GM12878 (cell line): ENCODE results near the gene ROR2. TPM values are rescaled to one million over a fixed set of nuclear protein-coding genes. Genes with fewer than 3 reads are reported as not detected.

Experiments
- ATAC-seq: fragments of 200-7000 bp; cut with Tn5 transposase; 3 replicates; pipeline ENCODE4 v1.9.1; 2020; ENCODE audit warnings: mild to moderate bottlenecking, moderate library complexity
- BruUV-seq: library from RNA; stranded (reverse); fragments of 400-500 nt; replicated peaks from 2 replicates; lab custom pipeline; 2021; lab: Mats Ljungman, UMichigan
- CTCF ChIA-PET: fragments of 300-600 bp; sonication (Branson Sonifier 250); formaldehyde crosslinking; extraction: SDS; loops from one replicate; lab custom pipeline; 2021; ENCODE audit warnings: inconsistent platforms; lab: Yijun Ruan, JAX
- POLR2A ChIA-PET: fragments of 350-600 bp; formaldehyde crosslinking; extraction: SDS; loops from one replicate; lab custom pipeline; 2021; ENCODE audit warnings: inconsistent platforms; lab: Charles Lee
- RAD21 ChIA-PET: fragments of 300-600 bp; sonication (Branson Sonifier 250); formaldehyde crosslinking; loops from one replicate; lab custom pipeline; 2023; ENCODE audit warnings: antibody characterized with exemption; ENCODE audit not compliant: unreplicated experiment; lab: Charles Lee
- SMC1A ChIA-PET: fragments of 300-600 bp; sonication (Branson Sonifier 250); formaldehyde crosslinking; loops from one replicate; lab custom pipeline; 2023; ENCODE audit not compliant: unreplicated experiment, uncharacterized antibody; lab: Charles Lee
- DNase-seq: peaks from one replicate; pipeline ENCODE4 v3.0.0-alpha.2; 2011; ENCODE audit warnings: low read depth, low spot score
- FAIRE-seq: peaks from 3 replicates; lab custom pipeline; 2011; peaks lifted over from hg19 to GRCh38; lab: Jason Lieb, UNC
- H2AFZ ChIP-seq: 2 replicates; pipeline ENCODE4 v1.6.0; 2011; ENCODE audit warnings: low read depth, low read length, control low read depth; ENCODE audit not compliant: control insufficient read depth
- H3K27ac ChIP-seq: 2 replicates; pipeline ENCODE4 v1.5.1; 2011; ENCODE audit warnings: control low read depth; ENCODE audit not compliant: control insufficient read depth, insufficient read depth
- H3K27me3 ChIP-seq, 2 experiments: replicated peaks in 1 of 2; 2 replicates each; pipeline versions ENCODE4 v1.6.0 to v1.6.1; 2011; ENCODE audit warnings: low read length in 1 of 2; ENCODE audit not compliant: control insufficient read depth in 2 of 2, insufficient read depth in 2 of 2
- H3K36me3 ChIP-seq, 2 experiments: 2 replicates each; pipeline ENCODE4 v1.5.1; 2011; ENCODE audit warnings: low read length in 1 of 2; ENCODE audit not compliant: control insufficient read depth in 2 of 2, insufficient read depth in 2 of 2
- H3K4me1 ChIP-seq: 2 replicates; pipeline ENCODE4 v1.6.1; 2011; ENCODE audit warnings: mild to moderate bottlenecking, low read length, moderate library complexity, mixed read lengths; ENCODE audit not compliant: control insufficient read depth, insufficient read depth
- H3K4me2 ChIP-seq: 2 replicates; pipeline ENCODE4 v1.6.0; 2011; ENCODE audit warnings: control low read depth; ENCODE audit not compliant: control insufficient read depth, insufficient read depth
- H3K4me3 ChIP-seq: fragments of 200-600 bp; sonication (generic); 2 replicates; pipeline ENCODE4 v1.5.1; 2016
- H3K79me2 ChIP-seq: 2 replicates; pipeline ENCODE4 v1.6.0; 2011; ENCODE audit warnings: low read length; ENCODE audit not compliant: control insufficient read depth, insufficient read depth
- H3K9ac ChIP-seq: 2 replicates; pipeline ENCODE4 v1.8.0; 2011; ENCODE audit warnings: low read length, control low read depth, mixed read lengths; ENCODE audit not compliant: control insufficient read depth, insufficient read depth
- H3K9me3 ChIP-seq: replicated peaks from 3 replicates; pipeline ENCODE4 v1.5.1; 2011; ENCODE audit warnings: mild to moderate bottlenecking, low read length; ENCODE audit not compliant: control insufficient read depth, insufficient read depth
- H4K20me1 ChIP-seq: 2 replicates; pipeline ENCODE4 v1.6.0; 2011; ENCODE audit not compliant: control insufficient read depth, insufficient read depth
- EZH2 ChIP-seq: IDR thresholded peaks from 2 replicates; pipeline ENCODE4 v1.6.1; 2012; ENCODE audit warnings: low read depth, mild to moderate bottlenecking, control low read depth, inconsistent platforms, low read length, borderline replicate concordance; ENCODE audit not compliant: control insufficient read depth
- KLF5 ChIP-seq: fragments of 450-650 bp; IDR thresholded peaks from 2 replicates; pipeline ENCODE4 v1.6.1; 2014; ENCODE audit warnings: mild to moderate bottlenecking; ENCODE audit not compliant: partially characterized antibody
- LARP7 ChIP-seq: fragments of 450-650 bp; IDR thresholded peaks from 2 replicates; pipeline ENCODE4 v1.6.1; 2017; ENCODE audit warnings: mild to moderate bottlenecking
- YBX1 ChIP-seq: fragments of 450-650 bp; IDR thresholded peaks from 2 replicates; pipeline ENCODE4 v1.6.1; 2016; ENCODE audit warnings: antibody characterized with exemption
- ZNF24 ChIP-seq: fragments of 450-650 bp; IDR thresholded peaks from 2 replicates; pipeline ENCODE4 v1.6.1; 2017; ENCODE audit warnings: antibody characterized with exemption, mild to moderate bottlenecking
- ZNF384 ChIP-seq: IDR thresholded peaks from 2 replicates; pipeline ENCODE4 v1.6.1; 2012; ENCODE audit warnings: low read depth, mild to moderate bottlenecking, low read length, improper control_type of control experiment, borderline replicate concordance
- WGBS: methylation state at CpG from one replicate; pipeline ENCODE4 v1.1.6; 2016; ENCODE audit warnings: low lambda C conversion rate; ENCODE audit not compliant: insufficient replicate concordance, insufficient coverage; ENCODE audit errors: missing lambda C conversion rate; 5-methylcytosine and 5-hydroxymethylcytosine counted together
- in situ Hi-C: fragments of 300-500 bp; cut with MboI; formaldehyde crosslinking; loops from 9 replicates; pipeline ENCODE4 v1.14.3; 2018; ENCODE audit warnings: mixed read lengths
- intact Hi-C: fragments of 100-400 bp; cut with micrococcal nuclease; formaldehyde crosslinking; loops from one replicate; pipeline ENCODE4 v1.14.2; 2022; ENCODE audit not compliant: unreplicated experiment
- polyA plus RNA-seq, 11 experiments: library from polyadenylated mRNA; depleted of rRNA in 4 of 11; unstranded in 6 of 11; stranded (reverse) in 5 of 11; fragments of >200 nt; fragmentation: Nextera tagmentation in 4 of 11; fragmentation: Illumina TruSeq in 1 of 11; extraction: Ambion mirVana in 4 of 11; extraction: Trizol in 1 of 11; gene quantifications; 1 replicate in 1 of 11; 2 replicates in 10 of 11; pipeline versions ENCODE4 v1.2.1 to v1.2.3, GENCODE V29; 2011 to 2016; ENCODE audit warnings: inconsistent platforms in 2 of 11, missing spikeins in 2 of 11, low read depth in 1 of 11
- total RNA-seq, 4 experiments: library from RNA; depleted of rRNA in 3 of 4; stranded (reverse); fragments of >200 nt in 3 of 4; fragmentation: Illumina TruSeq in 1 of 4; extraction: Trizol in 1 of 4; gene quantifications; 2 replicates each; pipeline versions ENCODE4 v1.2.1 to v1.2.3, GENCODE V29; 2013 to 2021
- TF ChIP-seq, protein P1 (sequence below): fragments of 450-650 bp; IDR thresholded peaks from 2 replicates; pipeline ENCODE4 v1.6.1; 2016; ENCODE audit warnings: mild to moderate bottlenecking
- TF ChIP-seq, protein P2 (sequence below): IDR thresholded peaks from 2 replicates; pipeline ENCODE4 v1.6.1; 2012; ENCODE audit warnings: low read depth, low read length, improper control_type of control experiment
- TF ChIP-seq, protein P3 (sequence below): fragments of 150-350 bp; IDR thresholded peaks from 2 replicates; pipeline ENCODE4 v1.6.1; 2014; ENCODE audit warnings: mild to moderate bottlenecking, low read depth, low read length
- TF ChIP-seq, protein P4 (sequence below): fragments of 450-650 bp; IDR thresholded peaks from 2 replicates; pipeline ENCODE4 v1.6.1; 2017; ENCODE audit warnings: mild to moderate bottlenecking, low read depth, inconsistent platforms; ENCODE audit not compliant: poor library complexity, severe bottlenecking
- TF ChIP-seq, protein P5 (sequence below): IDR thresholded peaks from 2 replicates; pipeline ENCODE4 v1.6.1; 2012; ENCODE audit warnings: low read length, inconsistent platforms

ROR2 gene
- total and polyA plus RNA-seq, 10 of the 15 experiments (the other 5 are each of a cell fraction or from before 2014, with no cell fraction given), result 0.03 to 0.05 TPM; not detected in 8

DNA sequence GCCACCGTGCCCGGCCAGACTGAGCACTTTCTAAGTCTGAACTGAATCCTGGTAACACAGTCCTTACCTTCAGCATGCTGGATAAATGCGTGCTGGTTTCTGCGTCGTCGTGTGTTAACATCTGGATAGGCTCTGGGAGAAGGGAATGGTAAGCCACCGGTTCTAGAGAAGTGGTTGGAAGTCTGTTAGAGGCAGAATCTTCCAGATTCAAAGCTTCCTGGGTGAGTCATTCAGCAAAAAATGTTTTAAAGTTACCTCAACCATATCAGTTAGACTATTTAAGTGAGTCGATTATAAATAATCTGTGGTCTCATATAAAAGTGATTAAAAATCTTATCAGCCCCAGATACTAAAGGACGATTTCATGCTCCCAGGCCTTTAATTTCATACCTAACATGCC, 269.9 kb downstream of the ROR2 start:
- Histone ChIP-seq H3K4me2 (no peak overlapping the region), H3K27ac (no peak overlapping the region), H3K27me3 (no peaks in the 10 kb centered on the region), H3K9me3 (no peaks in the 10 kb centered on the region), H3K4me1 (no peaks in the 10 kb centered on the region), H3K4me3 (no peak overlapping the region), H3K79me2 (no peaks in the 10 kb centered on the region), H2AFZ (no peak overlapping the region), H4K20me1 (no peaks in the 10 kb centered on the region; the same call in 1 of the 2 replicates), H3K36me3 (no peaks in the 10 kb centered on the region), H3K9ac (no peak overlapping the region)
- FAIRE-seq, result no peak
- TF ChIP-seq LARP7 (no peak), ZNF24 (no peak), YBX1 (no peak), EZH2 (no peak), KLF5 (no peak), ZNF384 (no peak)
- TF ChIP-seq, protein P1, sequence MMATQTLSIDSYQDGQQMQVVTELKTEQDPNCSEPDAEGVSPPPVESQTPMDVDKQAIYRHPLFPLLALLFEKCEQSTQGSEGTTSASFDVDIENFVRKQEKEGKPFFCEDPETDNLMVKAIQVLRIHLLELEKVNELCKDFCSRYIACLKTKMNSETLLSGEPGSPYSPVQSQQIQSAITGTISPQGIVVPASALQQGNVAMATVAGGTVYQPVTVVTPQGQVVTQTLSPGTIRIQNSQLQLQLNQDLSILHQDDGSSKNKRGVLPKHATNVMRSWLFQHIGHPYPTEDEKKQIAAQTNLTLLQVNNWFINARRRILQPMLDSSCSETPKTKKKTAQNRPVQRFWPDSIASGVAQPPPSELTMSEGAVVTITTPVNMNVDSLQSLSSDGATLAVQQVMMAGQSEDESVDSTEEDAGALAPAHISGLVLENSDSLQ, result no peak
- TF ChIP-seq, protein P2, sequence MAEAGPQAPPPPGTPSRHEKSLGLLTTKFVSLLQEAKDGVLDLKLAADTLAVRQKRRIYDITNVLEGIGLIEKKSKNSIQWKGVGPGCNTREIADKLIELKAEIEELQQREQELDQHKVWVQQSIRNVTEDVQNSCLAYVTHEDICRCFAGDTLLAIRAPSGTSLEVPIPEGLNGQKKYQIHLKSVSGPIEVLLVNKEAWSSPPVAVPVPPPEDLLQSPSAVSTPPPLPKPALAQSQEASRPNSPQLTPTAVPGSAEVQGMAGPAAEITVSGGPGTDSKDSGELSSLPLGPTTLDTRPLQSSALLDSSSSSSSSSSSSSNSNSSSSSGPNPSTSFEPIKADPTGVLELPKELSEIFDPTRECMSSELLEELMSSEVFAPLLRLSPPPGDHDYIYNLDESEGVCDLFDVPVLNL, result no peak
- TF ChIP-seq, protein P3, sequence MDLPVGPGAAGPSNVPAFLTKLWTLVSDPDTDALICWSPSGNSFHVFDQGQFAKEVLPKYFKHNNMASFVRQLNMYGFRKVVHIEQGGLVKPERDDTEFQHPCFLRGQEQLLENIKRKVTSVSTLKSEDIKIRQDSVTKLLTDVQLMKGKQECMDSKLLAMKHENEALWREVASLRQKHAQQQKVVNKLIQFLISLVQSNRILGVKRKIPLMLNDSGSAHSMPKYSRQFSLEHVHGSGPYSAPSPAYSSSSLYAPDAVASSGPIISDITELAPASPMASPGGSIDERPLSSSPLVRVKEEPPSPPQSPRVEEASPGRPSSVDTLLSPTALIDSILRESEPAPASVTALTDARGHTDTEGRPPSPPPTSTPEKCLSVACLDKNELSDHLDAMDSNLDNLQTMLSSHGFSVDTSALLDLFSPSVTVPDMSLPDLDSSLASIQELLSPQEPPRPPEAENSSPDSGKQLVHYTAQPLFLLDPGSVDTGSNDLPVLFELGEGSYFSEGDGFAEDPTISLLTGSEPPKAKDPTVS, result no peak
- TF ChIP-seq, protein P4, sequence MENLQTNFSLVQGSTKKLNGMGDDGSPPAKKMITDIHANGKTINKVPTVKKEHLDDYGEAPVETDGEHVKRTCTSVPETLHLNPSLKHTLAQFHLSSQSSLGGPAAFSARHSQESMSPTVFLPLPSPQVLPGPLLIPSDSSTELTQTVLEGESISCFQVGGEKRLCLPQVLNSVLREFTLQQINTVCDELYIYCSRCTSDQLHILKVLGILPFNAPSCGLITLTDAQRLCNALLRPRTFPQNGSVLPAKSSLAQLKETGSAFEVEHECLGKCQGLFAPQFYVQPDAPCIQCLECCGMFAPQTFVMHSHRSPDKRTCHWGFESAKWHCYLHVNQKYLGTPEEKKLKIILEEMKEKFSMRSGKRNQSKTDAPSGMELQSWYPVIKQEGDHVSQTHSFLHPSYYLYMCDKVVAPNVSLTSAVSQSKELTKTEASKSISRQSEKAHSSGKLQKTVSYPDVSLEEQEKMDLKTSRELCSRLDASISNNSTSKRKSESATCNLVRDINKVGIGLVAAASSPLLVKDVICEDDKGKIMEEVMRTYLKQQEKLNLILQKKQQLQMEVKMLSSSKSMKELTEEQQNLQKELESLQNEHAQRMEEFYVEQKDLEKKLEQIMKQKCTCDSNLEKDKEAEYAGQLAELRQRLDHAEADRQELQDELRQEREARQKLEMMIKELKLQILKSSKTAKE, result no peak
- TF ChIP-seq, protein P5, sequence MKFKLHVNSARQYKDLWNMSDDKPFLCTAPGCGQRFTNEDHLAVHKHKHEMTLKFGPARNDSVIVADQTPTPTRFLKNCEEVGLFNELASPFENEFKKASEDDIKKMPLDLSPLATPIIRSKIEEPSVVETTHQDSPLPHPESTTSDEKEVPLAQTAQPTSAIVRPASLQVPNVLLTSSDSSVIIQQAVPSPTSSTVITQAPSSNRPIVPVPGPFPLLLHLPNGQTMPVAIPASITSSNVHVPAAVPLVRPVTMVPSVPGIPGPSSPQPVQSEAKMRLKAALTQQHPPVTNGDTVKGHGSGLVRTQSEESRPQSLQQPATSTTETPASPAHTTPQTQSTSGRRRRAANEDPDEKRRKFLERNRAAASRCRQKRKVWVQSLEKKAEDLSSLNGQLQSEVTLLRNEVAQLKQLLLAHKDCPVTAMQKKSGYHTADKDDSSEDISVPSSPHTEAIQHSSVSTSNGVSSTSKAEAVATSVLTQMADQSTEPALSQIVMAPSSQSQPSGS, result no peak
- ChIA-PET SMC1A (no interaction called here), CTCF (no interaction called here), POLR2A (no interaction called here), RAD21 (interaction anchor here (0.7 kb wide), 1 partner anchor 310 kb away, joined by 3 read pairs; no protein-coding TSS in a partner anchor)
- intact Hi-C loops (loop anchor here (10.0 kb wide), 1 partner anchor 645 kb away; no protein-coding TSS in a partner anchor), in situ Hi-C loops (no loop called here)
- 62% methylated on average over 9 of the region's 9 CpGs for WGBS
- no peak for DNase-seq
- no peak for ATAC-seq
- BruUV-seq, result no TSS peak
